ENCODE data around the gene ITFG1. TPM values are rescaled to one million over a fixed set of nuclear protein-coding genes. Genes with fewer than 3 reads are reported as not detected.

ITFG1 gene
- total and polyA plus RNA-seq, 9 of the 15 experiments (the other 6 are each of a cell fraction or from before 2014, with no cell fraction given), result 17.1 to 83.5 (median 35.8) TPM

DNA sequence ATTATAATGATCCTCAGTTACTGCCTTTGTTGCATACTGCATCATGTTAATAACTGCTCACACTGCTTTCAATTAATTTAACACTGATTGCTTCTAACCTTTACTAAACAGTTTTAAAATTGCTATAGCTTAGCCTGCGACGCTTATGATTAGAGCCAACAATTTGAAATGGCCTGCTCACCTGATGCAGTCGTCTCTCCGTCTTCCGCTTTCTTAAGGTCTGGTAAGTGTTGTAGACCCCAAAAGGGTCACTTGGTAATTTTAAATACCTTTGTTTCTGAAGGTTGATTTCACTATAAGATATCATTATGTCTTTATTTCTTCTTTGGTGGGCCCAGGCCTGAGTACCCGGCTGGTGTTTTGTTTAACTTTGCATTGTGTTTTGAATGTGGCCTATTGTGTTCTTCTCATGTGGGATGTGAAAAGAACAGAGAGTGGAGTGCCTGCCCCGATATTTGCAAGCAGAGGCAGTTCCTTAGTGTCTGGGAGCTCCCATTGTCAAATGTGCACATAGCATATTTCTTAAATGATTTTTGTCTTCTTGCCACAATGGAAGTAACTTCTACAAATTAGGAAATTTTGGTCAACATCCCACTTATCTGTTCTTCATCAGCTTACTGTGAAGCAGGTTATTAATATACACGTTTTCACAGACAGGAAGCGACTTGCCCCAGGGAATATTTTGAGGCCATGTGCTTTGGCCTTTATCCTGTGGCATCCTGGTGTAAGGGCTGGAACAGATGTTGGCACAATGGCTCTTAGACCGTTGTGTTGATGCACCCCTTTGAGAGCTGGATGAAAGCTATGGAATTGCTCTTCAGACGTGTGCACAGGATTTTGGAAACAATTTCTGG, 3.1 kb upstream of the ITFG1 start (continued):
- peak; percentile 58; the same call in 1 of the 2 replicates for TF ChIP-seq L3MBTL2 (IDR thresholded peaks at IDR 0.05)
- peak; percentile 50; the same call in 1 of the 2 replicates for TF ChIP-seq SPI1 (IDR thresholded peaks at IDR 0.05; ENCODE audit: borderline replicate concordance, low read depth, low read length)
- TF ChIP-seq, protein P1, sequence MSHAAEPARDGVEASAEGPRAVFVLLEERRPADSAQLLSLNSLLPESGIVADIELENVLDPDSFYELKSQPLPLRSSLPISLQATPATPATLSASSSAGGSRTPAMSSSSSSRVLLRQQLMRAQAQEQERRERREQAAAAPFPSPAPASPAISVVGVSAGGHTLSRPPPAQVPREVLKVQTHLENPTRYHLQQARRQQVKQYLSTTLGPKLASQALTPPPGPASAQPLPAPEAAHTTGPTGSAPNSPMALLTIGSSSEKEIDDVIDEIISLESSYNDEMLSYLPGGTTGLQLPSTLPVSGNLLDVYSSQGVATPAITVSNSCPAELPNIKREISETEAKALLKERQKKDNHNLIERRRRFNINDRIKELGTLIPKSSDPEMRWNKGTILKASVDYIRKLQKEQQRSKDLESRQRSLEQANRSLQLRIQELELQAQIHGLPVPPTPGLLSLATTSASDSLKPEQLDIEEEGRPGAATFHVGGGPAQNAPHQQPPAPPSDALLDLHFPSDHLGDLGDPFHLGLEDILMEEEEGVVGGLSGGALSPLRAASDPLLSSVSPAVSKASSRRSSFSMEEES (CRISPR knock-in tag; IDR thresholded peaks at IDR 0.05), result no peak
- no peak for TF ChIP-seq ZKSCAN8 (CRISPR knock-in tag; IDR thresholded peaks at IDR 0.05)
- TF ChIP-seq MYC (IDR thresholded peaks at IDR 0.05; ENCODE audit: low read depth, low read length), result peak; percentile 83
- no peak for TF ChIP-seq MYC (CRISPR knock-in tag; IDR thresholded peaks at IDR 0.05; ENCODE audit: borderline replicate concordance, low read depth)
- TF ChIP-seq POLR2A (conservative IDR thresholded peaks at IDR 0.05), result peak; percentile 12; the same call in 1 of the 2 replicates
- no peak for TF ChIP-seq NR4A1 (CRISPR knock-in tag; IDR thresholded peaks at IDR 0.05)
- TF ChIP-seq NR4A1 (tag; IDR thresholded peaks at IDR 0.05), result 0 out of 2 replicates have a peak, but pooled peaks have one; percentile 48
- TF ChIP-seq CHD1 (IDR thresholded peaks at IDR 0.05; ENCODE audit: low read length), result peak; percentile 24
- TF ChIP-seq BRD9 (IDR thresholded peaks at IDR 0.05; ENCODE audit: low read depth, partially characterized antibody), result peak; percentile 37
- TF ChIP-seq, protein P2, sequence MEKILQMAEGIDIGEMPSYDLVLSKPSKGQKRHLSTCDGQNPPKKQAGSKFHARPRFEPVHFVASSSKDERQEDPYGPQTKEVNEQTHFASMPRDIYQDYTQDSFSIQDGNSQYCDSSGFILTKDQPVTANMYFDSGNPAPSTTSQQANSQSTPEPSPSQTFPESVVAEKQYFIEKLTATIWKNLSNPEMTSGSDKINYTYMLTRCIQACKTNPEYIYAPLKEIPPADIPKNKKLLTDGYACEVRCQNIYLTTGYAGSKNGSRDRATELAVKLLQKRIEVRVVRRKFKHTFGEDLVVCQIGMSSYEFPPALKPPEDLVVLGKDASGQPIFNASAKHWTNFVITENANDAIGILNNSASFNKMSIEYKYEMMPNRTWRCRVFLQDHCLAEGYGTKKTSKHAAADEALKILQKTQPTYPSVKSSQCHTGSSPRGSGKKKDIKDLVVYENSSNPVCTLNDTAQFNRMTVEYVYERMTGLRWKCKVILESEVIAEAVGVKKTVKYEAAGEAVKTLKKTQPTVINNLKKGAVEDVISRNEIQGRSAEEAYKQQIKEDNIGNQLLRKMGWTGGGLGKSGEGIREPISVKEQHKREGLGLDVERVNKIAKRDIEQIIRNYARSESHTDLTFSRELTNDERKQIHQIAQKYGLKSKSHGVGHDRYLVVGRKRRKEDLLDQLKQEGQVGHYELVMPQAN (IDR thresholded peaks at IDR 0.05; ENCODE audit: borderline replicate concordance), result 0 out of 2 replicates have a peak, but pooled peaks have one; percentile 35
- 0 out of 4 replicates have a peak, but pooled peaks of 1 of the 2 experiments have one; percentile 10 for TF ChIP-seq HDAC1 (IDR thresholded peaks at IDR 0.05)
- peak; percentile 13 for TF ChIP-seq TBP (optimal IDR thresholded peaks at IDR 0.05; ENCODE audit: low read depth, low read length)
- no peak for TF ChIP-seq HNRNPLL (IDR thresholded peaks at IDR 0.05; ENCODE audit: low read depth, low read length, poor library complexity, severe bottlenecking)
- TF ChIP-seq ZNF253 (CRISPR knock-in tag; conservative IDR thresholded peaks at IDR 0.05), result no peak
- TF ChIP-seq EP400 (IDR thresholded peaks at IDR 0.05), result peak; percentile 67; the same call in 1 of the 2 replicates
